ENCODE measurements around the gene CCDC138. TPM values are rescaled to one million over a fixed set of nuclear protein-coding genes. Genes with fewer than 3 reads are reported as not detected.

CCDC138 gene
- polyA plus RNA-seq, 1 donor (not counting 4 experiments of a cell fraction or from before 2014, with no cell fraction given) = 6.6 TPM

GRCh38 chr2:108834620-108835019 is 48.0 kb downstream of the CCDC138 start:
- FAIRE-seq (no peak), DNase-seq (ENCODE audit: low read depth, low spot score) (no peak)
- dilution Hi-C loops (cut with MboI; ENCODE audit: extremely low pct_ligation_motif_present, low sequenced_read_pairs) = no loop called here
- Histone ChIP-seq H3K9me1 (ENCODE audit: control insufficient read depth, extremely low read depth, insufficient read depth, low read length) (no peaks in the 10 kb centered on the region), H3K79me2 (ENCODE audit: control insufficient read depth, insufficient read depth, low read length) (no peaks in the 10 kb centered on the region), H3K9me3 (ENCODE audit: control insufficient read depth, low read depth, low read length) (no peaks in the 10 kb centered on the region), H3K9ac (ENCODE audit: control insufficient read depth, extremely low read depth, insufficient read depth, low read length) (no peak overlapping the region), H3K27me3 (ENCODE audit: control insufficient read depth, extremely low read depth, insufficient read depth, low read length) (no peaks in the 10 kb centered on the region), H4K20me1 (ENCODE audit: control insufficient read depth, extremely low read depth, insufficient read depth, low read length) (no peaks in the 10 kb centered on the region), H3K27ac (ENCODE audit: control insufficient read depth, insufficient read depth, low read length) (no peak overlapping the region), H3K4me3 (ENCODE audit: control insufficient read depth in 2 of 3, extremely low read depth in 1 of 3, insufficient read depth in 2 of 3, low read depth in 1 of 3, low read length in 3 of 3) (no peak overlapping the region), H3K4me2 (ENCODE audit: control insufficient read depth, extremely low read depth, insufficient read depth, low read depth, low read length) (no peak overlapping the region), H3K4me1 (ENCODE audit: control insufficient read depth, extremely low read depth, insufficient read depth, low read length) (no peaks in the 10 kb centered on the region), H3K36me3 (ENCODE audit: control insufficient read depth in 2 of 2, extremely low read depth in 1 of 2, insufficient read depth in 2 of 2, low read length in 2 of 2) (no peaks in the 10 kb centered on the region), H2AFZ (ENCODE audit: control insufficient read depth, low read length) (no peak overlapping the region)
- TF ChIP-seq CTCF (optimal IDR thresholded peaks at IDR 0.05 in 1 of 3, IDR thresholded peaks at IDR 0.05 in 1 of 3, conservative IDR thresholded peaks at IDR 0.05 in 1 of 3; ENCODE audit: extremely low read depth in 1 of 3, insufficient read depth in 2 of 3, low read length in 3 of 3) (no peak), EZH2 (IDR thresholded peaks at IDR 0.05; ENCODE audit: low read length) (no peak)

GRCh38 chr2:108835040-108835439 is 48.5 kb downstream of the CCDC138 start:
- Histone ChIP-seq H3K4me2 (ENCODE audit: control insufficient read depth, extremely low read depth, insufficient read depth, low read depth, low read length) (no peak overlapping the region), H4K20me1 (ENCODE audit: control insufficient read depth, extremely low read depth, insufficient read depth, low read length) (no peaks in the 10 kb centered on the region), H3K27ac (ENCODE audit: control insufficient read depth, insufficient read depth, low read length) (no peak overlapping the region), H3K27me3 (ENCODE audit: control insufficient read depth, extremely low read depth, insufficient read depth, low read length) (no peaks in the 10 kb centered on the region), H3K4me3 (ENCODE audit: control insufficient read depth in 2 of 3, extremely low read depth in 1 of 3, insufficient read depth in 2 of 3, low read depth in 1 of 3, low read length in 3 of 3) (no peak overlapping the region), H3K4me1 (ENCODE audit: control insufficient read depth, extremely low read depth, insufficient read depth, low read length) (no peaks in the 10 kb centered on the region), H3K79me2 (ENCODE audit: control insufficient read depth, insufficient read depth, low read length) (no peaks in the 10 kb centered on the region), H3K9me1 (ENCODE audit: control insufficient read depth, extremely low read depth, insufficient read depth, low read length) (no peaks in the 10 kb centered on the region), H3K9me3 (ENCODE audit: control insufficient read depth, low read depth, low read length) (no peaks in the 10 kb centered on the region), H3K9ac (ENCODE audit: control insufficient read depth, extremely low read depth, insufficient read depth, low read length) (no peak overlapping the region), H2AFZ (ENCODE audit: control insufficient read depth, low read length) (no peak overlapping the region), H3K36me3 (ENCODE audit: control insufficient read depth in 2 of 2, extremely low read depth in 1 of 2, insufficient read depth in 2 of 2, low read length in 2 of 2) (no peaks in the 10 kb centered on the region)
- dilution Hi-C loops (cut with MboI; ENCODE audit: extremely low pct_ligation_motif_present, low sequenced_read_pairs) = no loop called here
- TF ChIP-seq EZH2 (IDR thresholded peaks at IDR 0.05; ENCODE audit: low read length) = no peak
- TF ChIP-seq CTCF (optimal IDR thresholded peaks at IDR 0.05 in 1 of 3, IDR thresholded peaks at IDR 0.05 in 1 of 3, conservative IDR thresholded peaks at IDR 0.05 in 1 of 3; ENCODE audit: extremely low read depth in 1 of 3, insufficient read depth in 2 of 3, low read length in 3 of 3) = no peak
- DNase-seq (ENCODE audit: low read depth, low spot score) (no peak), FAIRE-seq (no peak)
